ENCODE data around the gene NPRL2. TPM values are rescaled to one million over a fixed set of nuclear protein-coding genes. Genes with fewer than 3 reads are reported as not detected.

NPRL2 gene
- total and polyA plus RNA-seq, 2 experiments from 2014 or later: 22.3 to 27.7 TPM

DNA sequence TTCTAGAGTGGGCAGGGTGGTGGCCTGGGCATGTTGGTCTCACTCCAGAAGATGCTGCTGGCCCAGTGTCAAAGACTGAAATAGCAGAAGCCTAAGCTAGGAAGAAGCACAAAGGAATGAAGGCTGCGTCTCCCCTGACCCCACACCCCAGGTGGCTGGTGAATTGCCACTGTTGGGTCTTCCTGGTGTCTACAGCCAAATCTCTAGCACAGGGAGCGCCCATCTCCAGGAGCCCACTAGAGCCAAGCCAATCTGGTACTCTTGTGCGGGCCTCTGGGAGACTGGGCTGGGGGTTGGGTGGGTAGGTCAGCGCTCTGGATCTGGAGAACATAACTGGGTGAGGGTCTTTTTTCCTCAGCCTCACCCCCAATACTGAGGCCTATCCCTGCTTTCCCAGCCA is 23.4 kb downstream of the NPRL2 start:
- Mint-ChIP-seq H3K9me3 (no peaks in the 10 kb centered on the region), H3K27ac (no peak overlapping the region)

More for the DNA sequence above, 23.4 kb downstream of the NPRL2 start:
- ATAC-seq (no peak), DNase-seq (ENCODE audit: low spot score) (no peak)
- Mint-ChIP-seq H3K4me1 (peaks cover 32% of the 10 kb centered on the region), H3K36me3 (ENCODE audit: low read depth) (peaks cover 38% of the 10 kb centered on the region), H3K4me3 (peak overlapping the region; percentile 91), H3K27me3 (ENCODE audit: insufficient read depth, low read depth, poor library complexity) (peaks cover 16% of the 10 kb centered on the region)
- H3K27ac ChIP-seq (ENCODE audit: low read depth): no peak overlapping the region
- H3K27me3 ChIP-seq (ENCODE audit: insufficient read depth): no peaks in the 10 kb centered on the region
- H3K4me3 ChIP-seq: peak overlapping the region; percentile 94
- peak overlapping the region; percentile 97 for H3K4me2 ChIP-seq
- TF ChIP-seq CREB1 (CRISPR knock-in tag; IDR thresholded peaks at IDR 0.05; ENCODE audit: low read depth) (no peak), ZNF331 (CRISPR knock-in tag; IDR thresholded peaks at IDR 0.05; ENCODE audit: low read depth) (no peak), JUNB (IDR thresholded peaks at IDR 0.05; ENCODE audit: unreplicated experiment) (no peak), STAT1 (IDR thresholded peaks at IDR 0.05; ENCODE audit: unreplicated experiment) (no peak), NANOG (IDR thresholded peaks at IDR 0.05; ENCODE audit: borderline replicate concordance) (no peak), ZNF114 (CRISPR knock-in tag; IDR thresholded peaks at IDR 0.05) (no peak)
- TF ChIP-seq, protein P1, sequence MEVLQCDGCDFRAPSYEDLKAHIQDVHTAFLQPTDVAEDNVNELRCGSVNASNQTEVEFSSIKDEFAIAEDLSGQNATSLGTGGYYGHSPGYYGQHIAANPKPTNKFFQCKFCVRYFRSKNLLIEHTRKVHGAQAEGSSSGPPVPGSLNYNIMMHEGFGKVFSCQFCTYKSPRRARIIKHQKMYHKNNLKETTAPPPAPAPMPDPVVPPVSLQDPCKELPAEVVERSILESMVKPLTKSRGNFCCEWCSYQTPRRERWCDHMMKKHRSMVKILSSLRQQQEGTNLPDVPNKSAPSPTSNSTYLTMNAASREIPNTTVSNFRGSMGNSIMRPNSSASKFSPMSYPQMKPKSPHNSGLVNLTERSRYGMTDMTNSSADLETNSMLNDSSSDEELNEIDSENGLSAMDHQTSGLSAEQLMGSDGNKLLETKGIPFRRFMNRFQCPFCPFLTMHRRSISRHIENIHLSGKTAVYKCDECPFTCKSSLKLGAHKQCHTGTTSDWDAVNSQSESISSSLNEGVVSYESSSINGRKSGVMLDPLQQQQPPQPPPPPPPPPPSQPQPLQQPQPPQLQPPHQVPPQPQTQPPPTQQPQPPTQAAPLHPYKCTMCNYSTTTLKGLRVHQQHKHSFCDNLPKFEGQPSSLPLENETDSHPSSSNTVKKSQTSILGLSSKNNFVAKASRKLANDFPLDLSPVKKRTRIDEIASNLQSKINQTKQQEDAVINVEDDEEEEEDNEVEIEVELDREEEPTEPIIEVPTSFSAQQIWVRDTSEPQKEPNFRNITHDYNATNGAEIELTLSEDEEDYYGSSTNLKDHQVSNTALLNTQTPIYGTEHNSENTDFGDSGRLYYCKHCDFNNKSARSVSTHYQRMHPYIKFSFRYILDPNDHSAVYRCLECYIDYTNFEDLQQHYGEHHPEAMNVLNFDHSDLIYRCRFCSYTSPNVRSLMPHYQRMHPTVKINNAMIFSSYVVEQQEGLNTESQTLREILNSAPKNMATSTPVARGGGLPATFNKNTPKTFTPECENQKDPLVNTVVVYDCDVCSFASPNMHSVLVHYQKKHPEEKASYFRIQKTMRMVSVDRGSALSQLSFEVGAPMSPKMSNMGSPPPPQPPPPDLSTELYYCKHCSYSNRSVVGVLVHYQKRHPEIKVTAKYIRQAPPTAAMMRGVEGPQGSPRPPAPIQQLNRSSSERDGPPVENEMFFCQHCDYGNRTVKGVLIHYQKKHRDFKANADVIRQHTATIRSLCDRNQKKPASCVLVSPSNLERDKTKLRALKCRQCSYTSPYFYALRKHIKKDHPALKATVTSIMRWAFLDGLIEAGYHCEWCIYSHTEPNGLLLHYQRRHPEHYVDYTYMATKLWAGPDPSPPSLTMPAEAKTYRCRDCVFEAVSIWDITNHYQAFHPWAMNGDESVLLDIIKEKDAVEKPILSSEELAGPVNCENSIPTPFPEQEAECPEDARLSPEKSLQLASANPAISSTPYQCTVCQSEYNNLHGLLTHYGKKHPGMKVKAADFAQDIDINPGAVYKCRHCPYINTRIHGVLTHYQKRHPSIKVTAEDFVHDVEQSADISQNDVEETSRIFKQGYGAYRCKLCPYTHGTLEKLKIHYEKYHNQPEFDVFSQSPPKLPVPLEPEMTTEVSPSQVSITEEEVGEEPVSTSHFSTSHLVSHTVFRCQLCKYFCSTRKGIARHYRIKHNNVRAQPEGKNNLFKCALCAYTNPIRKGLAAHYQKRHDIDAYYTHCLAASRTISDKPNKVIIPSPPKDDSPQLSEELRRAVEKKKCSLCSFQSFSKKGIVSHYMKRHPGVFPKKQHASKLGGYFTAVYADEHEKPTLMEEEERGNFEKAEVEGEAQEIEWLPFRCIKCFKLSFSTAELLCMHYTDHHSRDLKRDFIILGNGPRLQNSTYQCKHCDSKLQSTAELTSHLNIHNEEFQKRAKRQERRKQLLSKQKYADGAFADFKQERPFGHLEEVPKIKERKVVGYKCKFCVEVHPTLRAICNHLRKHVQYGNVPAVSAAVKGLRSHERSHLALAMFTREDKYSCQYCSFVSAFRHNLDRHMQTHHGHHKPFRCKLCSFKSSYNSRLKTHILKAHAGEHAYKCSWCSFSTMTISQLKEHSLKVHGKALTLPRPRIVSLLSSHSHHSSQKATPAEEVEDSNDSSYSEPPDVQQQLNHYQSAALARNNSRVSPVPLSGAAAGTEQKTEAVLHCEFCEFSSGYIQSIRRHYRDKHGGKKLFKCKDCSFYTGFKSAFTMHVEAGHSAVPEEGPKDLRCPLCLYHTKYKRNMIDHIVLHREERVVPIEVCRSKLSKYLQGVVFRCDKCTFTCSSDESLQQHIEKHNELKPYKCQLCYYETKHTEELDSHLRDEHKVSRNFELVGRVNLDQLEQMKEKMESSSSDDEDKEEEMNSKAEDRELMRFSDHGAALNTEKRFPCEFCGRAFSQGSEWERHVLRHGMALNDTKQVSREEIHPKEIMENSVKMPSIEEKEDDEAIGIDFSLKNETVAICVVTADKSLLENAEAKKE (CRISPR knock-in tag; IDR thresholded peaks at IDR 0.05): no peak
- TF ChIP-seq, protein P2, sequence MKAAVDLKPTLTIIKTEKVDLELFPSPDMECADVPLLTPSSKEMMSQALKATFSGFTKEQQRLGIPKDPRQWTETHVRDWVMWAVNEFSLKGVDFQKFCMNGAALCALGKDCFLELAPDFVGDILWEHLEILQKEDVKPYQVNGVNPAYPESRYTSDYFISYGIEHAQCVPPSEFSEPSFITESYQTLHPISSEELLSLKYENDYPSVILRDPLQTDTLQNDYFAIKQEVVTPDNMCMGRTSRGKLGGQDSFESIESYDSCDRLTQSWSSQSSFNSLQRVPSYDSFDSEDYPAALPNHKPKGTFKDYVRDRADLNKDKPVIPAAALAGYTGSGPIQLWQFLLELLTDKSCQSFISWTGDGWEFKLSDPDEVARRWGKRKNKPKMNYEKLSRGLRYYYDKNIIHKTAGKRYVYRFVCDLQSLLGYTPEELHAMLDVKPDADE (IDR thresholded peaks at IDR 0.05): no peak
- TF ChIP-seq, protein P3, sequence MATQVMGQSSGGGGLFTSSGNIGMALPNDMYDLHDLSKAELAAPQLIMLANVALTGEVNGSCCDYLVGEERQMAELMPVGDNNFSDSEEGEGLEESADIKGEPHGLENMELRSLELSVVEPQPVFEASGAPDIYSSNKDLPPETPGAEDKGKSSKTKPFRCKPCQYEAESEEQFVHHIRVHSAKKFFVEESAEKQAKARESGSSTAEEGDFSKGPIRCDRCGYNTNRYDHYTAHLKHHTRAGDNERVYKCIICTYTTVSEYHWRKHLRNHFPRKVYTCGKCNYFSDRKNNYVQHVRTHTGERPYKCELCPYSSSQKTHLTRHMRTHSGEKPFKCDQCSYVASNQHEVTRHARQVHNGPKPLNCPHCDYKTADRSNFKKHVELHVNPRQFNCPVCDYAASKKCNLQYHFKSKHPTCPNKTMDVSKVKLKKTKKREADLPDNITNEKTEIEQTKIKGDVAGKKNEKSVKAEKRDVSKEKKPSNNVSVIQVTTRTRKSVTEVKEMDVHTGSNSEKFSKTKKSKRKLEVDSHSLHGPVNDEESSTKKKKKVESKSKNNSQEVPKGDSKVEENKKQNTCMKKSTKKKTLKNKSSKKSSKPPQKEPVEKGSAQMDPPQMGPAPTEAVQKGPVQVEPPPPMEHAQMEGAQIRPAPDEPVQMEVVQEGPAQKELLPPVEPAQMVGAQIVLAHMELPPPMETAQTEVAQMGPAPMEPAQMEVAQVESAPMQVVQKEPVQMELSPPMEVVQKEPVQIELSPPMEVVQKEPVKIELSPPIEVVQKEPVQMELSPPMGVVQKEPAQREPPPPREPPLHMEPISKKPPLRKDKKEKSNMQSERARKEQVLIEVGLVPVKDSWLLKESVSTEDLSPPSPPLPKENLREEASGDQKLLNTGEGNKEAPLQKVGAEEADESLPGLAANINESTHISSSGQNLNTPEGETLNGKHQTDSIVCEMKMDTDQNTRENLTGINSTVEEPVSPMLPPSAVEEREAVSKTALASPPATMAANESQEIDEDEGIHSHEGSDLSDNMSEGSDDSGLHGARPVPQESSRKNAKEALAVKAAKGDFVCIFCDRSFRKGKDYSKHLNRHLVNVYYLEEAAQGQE (IDR thresholded peaks at IDR 0.05; ENCODE audit: unreplicated experiment): no peak
- peaks cover 8% of the 10 kb centered on the region; the same call in 1 of the 2 replicates for H4K20me1 ChIP-seq (replicated peaks; ENCODE audit: insufficient read depth)
- peaks cover 18% of the 10 kb centered on the region for H3K4me1 ChIP-seq (ENCODE audit: insufficient read depth)
- H3F3A ChIP-seq (replicated peaks; ENCODE audit: low read depth): peaks cover 31% of the 10 kb centered on the region; the same call in 1 of the 2 replicates
- no peak overlapping the region for H2AFZ ChIP-seq
- peaks cover 6% of the 10 kb centered on the region for H3K36me3 ChIP-seq (ENCODE audit: insufficient read depth)
- peaks cover 13% of the 10 kb centered on the region for H3K79me2 ChIP-seq (replicated peaks; ENCODE audit: insufficient read depth)
- H3K9me2 ChIP-seq (ENCODE audit: insufficient read depth): no peaks in the 10 kb centered on the region
